Liver (tissue), 3 donors: ENCODE measurements around the gene GOLGA8R.
"Not testable (repeated sequence)": the region's sequence is repeated elsewhere in the genome, so short reads cannot be mapped to it uniquely, and the experiment has no call there.

ENCODE experiments used
- FOXA1 ChIP-seq: IDR thresholded peaks from 2 replicates; pipeline ENCODE4 v1.6.1; 2016; ENCODE audit warnings: antibody characterized with exemption
- GABPA ChIP-seq, 2 donors: IDR thresholded peaks in 1 of 2; conservative IDR thresholded peaks in 1 of 2; 2 replicates each; pipeline ENCODE4 v1.6.1; 2016; ENCODE audit warnings: antibody characterized with exemption in 2 of 2, mild to moderate bottlenecking in 1 of 2, moderate library complexity in 1 of 2
- HNF4A ChIP-seq, 2 donors: conservative IDR thresholded peaks; 2 replicates each; pipeline ENCODE4 v1.6.1; 2016; ENCODE audit warnings: antibody characterized with exemption in 2 of 2, mild to moderate bottlenecking in 2 of 2
- JUND ChIP-seq, 2 donors: IDR thresholded peaks; 2 replicates each; pipeline ENCODE4 v1.6.1; 2016; ENCODE audit warnings: antibody characterized with exemption in 2 of 2
- RAD21 ChIP-seq, 2 donors: IDR thresholded peaks; 2 replicates each; pipeline ENCODE4 v1.6.1; 2016; ENCODE audit warnings: antibody characterized with exemption in 2 of 2, mild to moderate bottlenecking in 2 of 2
- SP1 ChIP-seq: IDR thresholded peaks from 2 replicates; pipeline ENCODE4 v1.6.1; 2018; ENCODE audit warnings: antibody characterized with exemption, mild to moderate bottlenecking
- TAF1 ChIP-seq: conservative IDR thresholded peaks from 2 replicates; pipeline ENCODE4 v1.6.1; 2016; ENCODE audit warnings: antibody characterized with exemption, mild to moderate bottlenecking
- YY1 ChIP-seq: IDR thresholded peaks from 2 replicates; pipeline ENCODE4 v1.6.1; 2016; ENCODE audit warnings: antibody characterized with exemption, mild to moderate bottlenecking
- TF ChIP-seq, protein P1 (sequence below): fragments of 150-350 bp; IDR thresholded peaks from 2 replicates; pipeline ENCODE4 v1.5.1; 2017; ENCODE audit warnings: improper control_type of control experiment, low read depth, low read length; ENCODE audit not compliant: missing input control
- TF ChIP-seq, protein P2 (sequence below): IDR thresholded peaks from 2 replicates; pipeline ENCODE4 v1.6.1; 2016; ENCODE audit warnings: antibody characterized with exemption, mild to moderate bottlenecking
- TF ChIP-seq, protein P3 (sequence below): IDR thresholded peaks from 2 replicates; pipeline ENCODE4 v1.6.1; 2016; ENCODE audit warnings: antibody characterized with exemption
- TF ChIP-seq, protein P4 (sequence below): IDR thresholded peaks from 2 replicates; pipeline ENCODE4 v1.6.1; 2016; ENCODE audit warnings: antibody characterized with exemption
- TF ChIP-seq, protein P5 (sequence below): IDR thresholded peaks from 2 replicates; pipeline ENCODE4 v1.6.1; 2016; ENCODE audit warnings: antibody characterized with exemption
- donor health status: healthy.
- donor health status: healthy.

DNA sequence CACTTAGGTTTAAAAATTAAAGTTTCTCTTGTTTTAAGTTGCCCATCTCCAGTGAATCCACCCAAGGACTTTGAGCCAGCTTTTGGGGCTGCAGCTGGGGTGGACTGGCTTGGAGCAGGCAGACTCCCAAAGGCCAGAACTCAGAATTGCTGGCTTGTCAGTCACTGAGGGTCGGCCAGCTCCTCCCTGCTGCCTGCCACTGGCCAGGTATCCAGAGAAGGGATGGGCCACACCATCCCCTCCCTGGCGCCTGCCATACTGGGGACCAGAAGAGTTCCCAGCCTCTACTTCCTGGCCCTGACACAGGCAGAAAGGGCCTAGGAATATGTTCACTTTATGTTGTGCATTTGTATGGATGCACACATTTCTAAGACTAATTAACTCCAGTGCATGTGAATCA is 53.1 kb downstream of the GOLGA8R start:
- TF ChIP-seq, protein P1, sequence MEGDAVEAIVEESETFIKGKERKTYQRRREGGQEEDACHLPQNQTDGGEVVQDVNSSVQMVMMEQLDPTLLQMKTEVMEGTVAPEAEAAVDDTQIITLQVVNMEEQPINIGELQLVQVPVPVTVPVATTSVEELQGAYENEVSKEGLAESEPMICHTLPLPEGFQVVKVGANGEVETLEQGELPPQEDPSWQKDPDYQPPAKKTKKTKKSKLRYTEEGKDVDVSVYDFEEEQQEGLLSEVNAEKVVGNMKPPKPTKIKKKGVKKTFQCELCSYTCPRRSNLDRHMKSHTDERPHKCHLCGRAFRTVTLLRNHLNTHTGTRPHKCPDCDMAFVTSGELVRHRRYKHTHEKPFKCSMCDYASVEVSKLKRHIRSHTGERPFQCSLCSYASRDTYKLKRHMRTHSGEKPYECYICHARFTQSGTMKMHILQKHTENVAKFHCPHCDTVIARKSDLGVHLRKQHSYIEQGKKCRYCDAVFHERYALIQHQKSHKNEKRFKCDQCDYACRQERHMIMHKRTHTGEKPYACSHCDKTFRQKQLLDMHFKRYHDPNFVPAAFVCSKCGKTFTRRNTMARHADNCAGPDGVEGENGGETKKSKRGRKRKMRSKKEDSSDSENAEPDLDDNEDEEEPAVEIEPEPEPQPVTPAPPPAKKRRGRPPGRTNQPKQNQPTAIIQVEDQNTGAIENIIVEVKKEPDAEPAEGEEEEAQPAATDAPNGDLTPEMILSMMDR, result not testable (repeated sequence)
- TF ChIP-seq, protein P2, sequence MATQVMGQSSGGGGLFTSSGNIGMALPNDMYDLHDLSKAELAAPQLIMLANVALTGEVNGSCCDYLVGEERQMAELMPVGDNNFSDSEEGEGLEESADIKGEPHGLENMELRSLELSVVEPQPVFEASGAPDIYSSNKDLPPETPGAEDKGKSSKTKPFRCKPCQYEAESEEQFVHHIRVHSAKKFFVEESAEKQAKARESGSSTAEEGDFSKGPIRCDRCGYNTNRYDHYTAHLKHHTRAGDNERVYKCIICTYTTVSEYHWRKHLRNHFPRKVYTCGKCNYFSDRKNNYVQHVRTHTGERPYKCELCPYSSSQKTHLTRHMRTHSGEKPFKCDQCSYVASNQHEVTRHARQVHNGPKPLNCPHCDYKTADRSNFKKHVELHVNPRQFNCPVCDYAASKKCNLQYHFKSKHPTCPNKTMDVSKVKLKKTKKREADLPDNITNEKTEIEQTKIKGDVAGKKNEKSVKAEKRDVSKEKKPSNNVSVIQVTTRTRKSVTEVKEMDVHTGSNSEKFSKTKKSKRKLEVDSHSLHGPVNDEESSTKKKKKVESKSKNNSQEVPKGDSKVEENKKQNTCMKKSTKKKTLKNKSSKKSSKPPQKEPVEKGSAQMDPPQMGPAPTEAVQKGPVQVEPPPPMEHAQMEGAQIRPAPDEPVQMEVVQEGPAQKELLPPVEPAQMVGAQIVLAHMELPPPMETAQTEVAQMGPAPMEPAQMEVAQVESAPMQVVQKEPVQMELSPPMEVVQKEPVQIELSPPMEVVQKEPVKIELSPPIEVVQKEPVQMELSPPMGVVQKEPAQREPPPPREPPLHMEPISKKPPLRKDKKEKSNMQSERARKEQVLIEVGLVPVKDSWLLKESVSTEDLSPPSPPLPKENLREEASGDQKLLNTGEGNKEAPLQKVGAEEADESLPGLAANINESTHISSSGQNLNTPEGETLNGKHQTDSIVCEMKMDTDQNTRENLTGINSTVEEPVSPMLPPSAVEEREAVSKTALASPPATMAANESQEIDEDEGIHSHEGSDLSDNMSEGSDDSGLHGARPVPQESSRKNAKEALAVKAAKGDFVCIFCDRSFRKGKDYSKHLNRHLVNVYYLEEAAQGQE, result not testable (repeated sequence)
- TF ChIP-seq HNF4A (conservative IDR thresholded peaks at IDR 0.05); TAF1; JUND (IDR thresholded peaks at IDR 0.05); SP1; YY1; GABPA (IDR thresholded peaks at IDR 0.05 in 1 of 2, conservative IDR thresholded peaks at IDR 0.05 in 1 of 2); RAD21 (IDR thresholded peaks at IDR 0.05); FOXA1: not testable (repeated sequence)
- TF ChIP-seq, protein P3, sequence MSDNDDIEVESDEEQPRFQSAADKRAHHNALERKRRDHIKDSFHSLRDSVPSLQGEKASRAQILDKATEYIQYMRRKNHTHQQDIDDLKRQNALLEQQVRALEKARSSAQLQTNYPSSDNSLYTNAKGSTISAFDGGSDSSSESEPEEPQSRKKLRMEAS, result not testable (repeated sequence)
- TF ChIP-seq, protein P4, sequence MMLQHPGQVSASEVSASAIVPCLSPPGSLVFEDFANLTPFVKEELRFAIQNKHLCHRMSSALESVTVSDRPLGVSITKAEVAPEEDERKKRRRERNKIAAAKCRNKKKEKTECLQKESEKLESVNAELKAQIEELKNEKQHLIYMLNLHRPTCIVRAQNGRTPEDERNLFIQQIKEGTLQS, result not testable (repeated sequence)
- TF ChIP-seq, protein P5, sequence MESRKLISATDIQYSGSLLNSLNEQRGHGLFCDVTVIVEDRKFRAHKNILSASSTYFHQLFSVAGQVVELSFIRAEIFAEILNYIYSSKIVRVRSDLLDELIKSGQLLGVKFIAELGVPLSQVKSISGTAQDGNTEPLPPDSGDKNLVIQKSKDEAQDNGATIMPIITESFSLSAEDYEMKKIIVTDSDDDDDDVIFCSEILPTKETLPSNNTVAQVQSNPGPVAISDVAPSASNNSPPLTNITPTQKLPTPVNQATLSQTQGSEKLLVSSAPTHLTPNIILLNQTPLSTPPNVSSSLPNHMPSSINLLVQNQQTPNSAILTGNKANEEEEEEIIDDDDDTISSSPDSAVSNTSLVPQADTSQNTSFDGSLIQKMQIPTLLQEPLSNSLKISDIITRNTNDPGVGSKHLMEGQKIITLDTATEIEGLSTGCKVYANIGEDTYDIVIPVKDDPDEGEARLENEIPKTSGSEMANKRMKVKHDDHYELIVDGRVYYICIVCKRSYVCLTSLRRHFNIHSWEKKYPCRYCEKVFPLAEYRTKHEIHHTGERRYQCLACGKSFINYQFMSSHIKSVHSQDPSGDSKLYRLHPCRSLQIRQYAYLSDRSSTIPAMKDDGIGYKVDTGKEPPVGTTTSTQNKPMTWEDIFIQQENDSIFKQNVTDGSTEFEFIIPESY, result not testable (repeated sequence)
